Measurements from ENCODE around the gene NDUFS4. TPM values are rescaled to one million over a fixed set of nuclear protein-coding genes. Genes with fewer than 3 reads are reported as not detected.

Gene NDUFS4
- total RNA-seq, 1 experiment from 2014 or later: 112 TPM

DNA sequence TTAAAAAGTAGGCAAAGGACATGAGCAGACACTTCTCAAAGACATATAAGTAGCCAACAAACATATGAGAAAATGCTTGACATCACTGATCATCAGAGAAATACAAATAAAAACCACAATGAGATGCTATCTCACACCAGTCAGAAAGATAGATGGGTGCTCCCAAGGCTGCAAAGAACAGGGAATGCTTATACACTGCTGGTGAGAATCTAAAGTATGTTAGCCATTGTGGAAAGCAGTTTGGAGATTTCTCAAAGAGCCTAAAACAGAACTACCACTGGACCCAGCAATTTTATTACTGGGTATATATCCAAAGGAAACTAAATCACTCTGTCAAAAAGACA, 154.2 kb downstream of the NDUFS4 start:
- intact Hi-C loops (cut with micrococcal nuclease; ENCODE audit: unreplicated experiment): no loop called here

DNA sequence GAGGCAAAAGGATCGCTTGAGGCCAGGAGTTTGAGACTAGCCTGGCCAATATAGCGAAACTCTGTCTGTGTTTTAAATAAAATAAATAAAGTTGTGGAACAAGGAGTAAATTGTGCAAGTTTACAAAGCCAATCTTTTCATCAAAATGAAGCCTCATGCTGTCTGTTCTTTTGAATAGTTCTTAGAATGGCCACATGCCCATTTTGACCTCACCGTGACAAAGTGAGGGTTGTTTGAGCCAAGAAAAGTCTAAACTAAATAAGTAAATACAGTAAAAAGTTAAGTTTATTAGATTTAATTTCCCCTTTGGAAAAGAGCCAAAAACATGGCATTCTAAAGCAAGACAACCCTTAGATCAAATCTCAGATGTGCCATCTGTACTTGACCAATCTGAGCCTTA, 165.7 kb downstream of the NDUFS4 start:
- no peaks in the 10 kb centered on the region for H3K36me3 ChIP-seq (ENCODE audit: insufficient read depth, low read length, poor library complexity, severe bottlenecking)
- ChIA-PET POLR2A (ENCODE audit: low non-redundant PET) (no interaction called here), CTCF (no interaction called here)
- BruUV-seq (replicated peaks): no TSS peak
- H3K9me3 ChIP-seq (ENCODE audit: low read depth, low read length, poor library complexity, severe bottlenecking): no peaks in the 10 kb centered on the region
- no peak overlapping the region for H3K4me3 ChIP-seq (ENCODE audit: low read depth, low read length, poor library complexity, severe bottlenecking)
- TF ChIP-seq EZH2 (IDR thresholded peaks at IDR 0.05; ENCODE audit: borderline replicate concordance, low read depth, low read length, poor library complexity, severe bottlenecking): no peak
- TF ChIP-seq, protein P1, sequence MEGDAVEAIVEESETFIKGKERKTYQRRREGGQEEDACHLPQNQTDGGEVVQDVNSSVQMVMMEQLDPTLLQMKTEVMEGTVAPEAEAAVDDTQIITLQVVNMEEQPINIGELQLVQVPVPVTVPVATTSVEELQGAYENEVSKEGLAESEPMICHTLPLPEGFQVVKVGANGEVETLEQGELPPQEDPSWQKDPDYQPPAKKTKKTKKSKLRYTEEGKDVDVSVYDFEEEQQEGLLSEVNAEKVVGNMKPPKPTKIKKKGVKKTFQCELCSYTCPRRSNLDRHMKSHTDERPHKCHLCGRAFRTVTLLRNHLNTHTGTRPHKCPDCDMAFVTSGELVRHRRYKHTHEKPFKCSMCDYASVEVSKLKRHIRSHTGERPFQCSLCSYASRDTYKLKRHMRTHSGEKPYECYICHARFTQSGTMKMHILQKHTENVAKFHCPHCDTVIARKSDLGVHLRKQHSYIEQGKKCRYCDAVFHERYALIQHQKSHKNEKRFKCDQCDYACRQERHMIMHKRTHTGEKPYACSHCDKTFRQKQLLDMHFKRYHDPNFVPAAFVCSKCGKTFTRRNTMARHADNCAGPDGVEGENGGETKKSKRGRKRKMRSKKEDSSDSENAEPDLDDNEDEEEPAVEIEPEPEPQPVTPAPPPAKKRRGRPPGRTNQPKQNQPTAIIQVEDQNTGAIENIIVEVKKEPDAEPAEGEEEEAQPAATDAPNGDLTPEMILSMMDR (conservative IDR thresholded peaks at IDR 0.05; ENCODE audit: low read depth, low read length): no peak
- no peak overlapping the region for H3K27ac ChIP-seq (ENCODE audit: low read depth, low read length, poor library complexity, severe bottlenecking)
- peak; percentile 3 for DNase-seq (ENCODE audit: low spot score)
- H3K27me3 ChIP-seq (replicated peaks; ENCODE audit: insufficient read depth, low read depth, low read length, poor library complexity): no peaks in the 10 kb centered on the region
- intact Hi-C loops (cut with micrococcal nuclease; ENCODE audit: unreplicated experiment): no loop called here
- peaks cover 4% of the 10 kb centered on the region for H3K4me1 ChIP-seq (ENCODE audit: insufficient read depth, low read length, poor library complexity, severe bottlenecking)

More for the DNA sequence above, 154.2 kb downstream of the NDUFS4 start:
- CTCF ChIA-PET: no interaction called here
- Histone ChIP-seq H3K4me3 (ENCODE audit: low read depth, low read length, poor library complexity, severe bottlenecking) (no peak overlapping the region), H3K27me3 (replicated peaks; ENCODE audit: insufficient read depth, low read depth, low read length, poor library complexity) (no peaks in the 10 kb centered on the region), H3K4me1 (ENCODE audit: insufficient read depth, low read length, poor library complexity, severe bottlenecking) (no peaks in the 10 kb centered on the region), H3K36me3 (ENCODE audit: insufficient read depth, low read length, poor library complexity, severe bottlenecking) (no peaks in the 10 kb centered on the region), H3K27ac (ENCODE audit: low read depth, low read length, poor library complexity, severe bottlenecking) (no peak overlapping the region), H3K9me3 (ENCODE audit: low read depth, low read length, poor library complexity, severe bottlenecking) (no peaks in the 10 kb centered on the region)
- BruUV-seq (replicated peaks): no TSS peak
- TF ChIP-seq EZH2 (IDR thresholded peaks at IDR 0.05; ENCODE audit: borderline replicate concordance, low read depth, low read length, poor library complexity, severe bottlenecking): no peak
- TF ChIP-seq, protein P1 (conservative IDR thresholded peaks at IDR 0.05; ENCODE audit: low read depth, low read length): no peak
- POLR2A ChIA-PET (ENCODE audit: low non-redundant PET): no interaction called here
- DNase-seq (ENCODE audit: low spot score): no peak

GRCh38 chr5:53730943-53731342, 170.5 kb downstream of the NDUFS4 start:
- POLR2A ChIA-PET (ENCODE audit: low non-redundant PET): no interaction called here
- CTCF ChIA-PET: no interaction called here
- intact Hi-C loops (cut with micrococcal nuclease; ENCODE audit: unreplicated experiment): no loop called here
- Histone ChIP-seq H3K27me3 (replicated peaks; ENCODE audit: insufficient read depth, low read depth, low read length, poor library complexity) (no peaks in the 10 kb centered on the region), H3K36me3 (ENCODE audit: insufficient read depth, low read length, poor library complexity, severe bottlenecking) (no peaks in the 10 kb centered on the region), H3K4me3 (ENCODE audit: low read depth, low read length, poor library complexity, severe bottlenecking) (no peak overlapping the region), H3K9me3 (ENCODE audit: low read depth, low read length, poor library complexity, severe bottlenecking) (no peaks in the 10 kb centered on the region), H3K27ac (ENCODE audit: low read depth, low read length, poor library complexity, severe bottlenecking) (no peak overlapping the region), H3K4me1 (ENCODE audit: insufficient read depth, low read length, poor library complexity, severe bottlenecking) (peaks cover 9% of the 10 kb centered on the region)
- TF ChIP-seq, protein P1 (conservative IDR thresholded peaks at IDR 0.05; ENCODE audit: low read depth, low read length): no peak
- no peak for TF ChIP-seq EZH2 (IDR thresholded peaks at IDR 0.05; ENCODE audit: borderline replicate concordance, low read depth, low read length, poor library complexity, severe bottlenecking)
- DNase-seq (ENCODE audit: low spot score): peak; percentile 92
- BruUV-seq (replicated peaks): no TSS peak

Other genes with a start within 250 kb of the NDUFS4 start
- gene FST, start 80.0 kb upstream of the NDUFS4 start, total RNA-seq (2021): not detected in 2 replicates

Data from A673 (cell line).